Measurements from ENCODE around the gene ABTB1.

DNA sequence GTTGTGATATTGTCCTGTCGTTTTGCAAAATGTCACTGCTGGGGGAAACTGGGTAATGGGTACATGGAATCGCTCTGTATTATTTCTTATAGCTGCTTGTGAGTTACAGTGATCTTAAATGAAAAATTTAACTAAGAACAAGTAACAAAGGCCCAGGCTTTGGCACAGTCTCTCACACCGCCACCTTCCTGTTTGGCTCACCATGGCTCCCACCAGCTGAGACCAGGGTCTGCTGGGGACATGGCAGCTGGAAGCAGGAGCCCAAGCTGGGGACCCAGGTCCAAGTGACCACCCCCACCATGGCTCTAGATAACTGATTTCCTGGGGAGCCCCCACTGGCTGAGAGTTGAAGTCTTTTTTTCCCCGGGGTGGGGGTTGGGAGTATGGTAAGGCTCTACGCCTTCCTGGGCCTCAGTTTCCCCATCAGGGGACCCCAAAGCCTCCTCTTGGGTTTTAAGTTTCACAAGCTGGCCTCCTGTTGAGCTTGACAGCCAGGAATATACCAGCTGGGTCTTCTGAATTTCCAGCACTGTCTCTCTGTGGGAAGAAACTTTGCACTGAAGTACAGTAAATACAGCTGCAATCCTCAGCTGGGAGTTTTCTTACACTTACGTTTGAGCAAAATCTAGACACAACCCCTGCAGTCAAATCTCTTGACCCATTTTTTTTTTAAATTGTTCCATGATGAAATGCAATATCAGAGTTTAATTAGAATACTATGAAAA lies 26.1 kb downstream of the ABTB1 start:
- TF ChIP-seq ZNF331 (CRISPR knock-in tag; IDR thresholded peaks at IDR 0.05; ENCODE audit: low read depth) (no peak), POLR2AphosphoS5 (IDR thresholded peaks at IDR 0.05; ENCODE audit: low read depth) (no peak), REST (IDR thresholded peaks at IDR 0.05; ENCODE audit: unreplicated experiment) (no peak), EZH2 (IDR thresholded peaks at IDR 0.05; ENCODE audit: low read depth, unreplicated experiment) (no peak), CREB1 (CRISPR knock-in tag; IDR thresholded peaks at IDR 0.05; ENCODE audit: low read depth) (no peak), NANOG (IDR thresholded peaks at IDR 0.05; ENCODE audit: borderline replicate concordance) (no peak), JUNB (IDR thresholded peaks at IDR 0.05; ENCODE audit: unreplicated experiment) (no peak)
- TF ChIP-seq, protein P1, sequence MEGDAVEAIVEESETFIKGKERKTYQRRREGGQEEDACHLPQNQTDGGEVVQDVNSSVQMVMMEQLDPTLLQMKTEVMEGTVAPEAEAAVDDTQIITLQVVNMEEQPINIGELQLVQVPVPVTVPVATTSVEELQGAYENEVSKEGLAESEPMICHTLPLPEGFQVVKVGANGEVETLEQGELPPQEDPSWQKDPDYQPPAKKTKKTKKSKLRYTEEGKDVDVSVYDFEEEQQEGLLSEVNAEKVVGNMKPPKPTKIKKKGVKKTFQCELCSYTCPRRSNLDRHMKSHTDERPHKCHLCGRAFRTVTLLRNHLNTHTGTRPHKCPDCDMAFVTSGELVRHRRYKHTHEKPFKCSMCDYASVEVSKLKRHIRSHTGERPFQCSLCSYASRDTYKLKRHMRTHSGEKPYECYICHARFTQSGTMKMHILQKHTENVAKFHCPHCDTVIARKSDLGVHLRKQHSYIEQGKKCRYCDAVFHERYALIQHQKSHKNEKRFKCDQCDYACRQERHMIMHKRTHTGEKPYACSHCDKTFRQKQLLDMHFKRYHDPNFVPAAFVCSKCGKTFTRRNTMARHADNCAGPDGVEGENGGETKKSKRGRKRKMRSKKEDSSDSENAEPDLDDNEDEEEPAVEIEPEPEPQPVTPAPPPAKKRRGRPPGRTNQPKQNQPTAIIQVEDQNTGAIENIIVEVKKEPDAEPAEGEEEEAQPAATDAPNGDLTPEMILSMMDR (conservative IDR thresholded peaks at IDR 0.05; ENCODE audit: low read depth in 2 of 2): no peak
